Stomach (tissue), 9 donors: ENCODE measurements around the gene MAML1. TPM values are rescaled to one million over a fixed set of nuclear protein-coding genes. Genes with fewer than 3 reads are reported as not detected.

Experiments used
- DNase-seq, 2 donors: peaks; one replicate each; pipeline versions ENCODE4 v3.0.0 to v3.0.0-alpha.2; 2013 to 2019
- H3K27ac ChIP-seq, 5 donors: fragments of 200-600 bp in 4 of 5; sonication (generic) in 4 of 5; one replicate each; pipeline ENCODE4 v1.5.1; 2013 to 2019; ENCODE audit warnings: mild to moderate bottlenecking in 1 of 5, moderate library complexity in 1 of 5
- H3K27me3 ChIP-seq, 3 donors: fragments of 200-600 bp; sonication (generic); one replicate each; pipeline ENCODE4 v1.5.1; 2017 to 2019; ENCODE audit warnings: mixed run types in 1 of 3
- H3K36me3 ChIP-seq, 4 donors: fragments of 200-600 bp; sonication (generic); 1 replicate in 3 of 4; 2 replicates in 1 of 4; pipeline ENCODE4 v1.5.1; 2016 to 2019
- H3K4me1 ChIP-seq, 4 donors: fragments of 200-600 bp; sonication (generic); one replicate each; pipeline ENCODE4 v1.5.1; 2016 to 2019
- H3K4me3 ChIP-seq, 4 donors: fragments of 200-600 bp; sonication (generic) in 3 of 4; one replicate each; pipeline ENCODE4 v1.5.1; 2016 to 2019; ENCODE audit warnings: mild to moderate bottlenecking in 1 of 4
- H3K9me3 ChIP-seq, 4 donors: fragments of 200-600 bp; sonication (generic); one replicate each; pipeline ENCODE4 v1.5.1; 2016 to 2019
- EP300 ChIP-seq: sonication (generic); formaldehyde crosslinking; IDR thresholded peaks from one replicate; pipeline ENCODE4 v1.6.1; 2017; ENCODE audit warnings: antibody characterized with exemption
- POLR2A ChIP-seq, 4 donors: fragments of 450-650 bp; IDR thresholded peaks; one replicate each; pipeline ENCODE4 v1.6.1; 2016; ENCODE audit warnings: antibody characterized with exemption in 4 of 4, control low read depth in 2 of 4, mild to moderate bottlenecking in 1 of 4, moderate library complexity in 1 of 4
- POLR2AphosphoS5 ChIP-seq, 3 donors: sonication (generic); formaldehyde crosslinking; IDR thresholded peaks; one replicate each; pipeline ENCODE4 v1.6.1; 2016; ENCODE audit warnings: antibody characterized with exemption in 3 of 3
- WGBS, 5 donors: extraction: QIAGEN DNeasy Blood & Tissue Kit in 3 of 5; methylation state at CpG; one replicate each; pipeline versions ENCODE4 v1.1.5 to v1.1.7; 2013 to 2018; 5-methylcytosine and 5-hydroxymethylcytosine counted together
- intact Hi-C: fragments of 100-400 bp; cut with DNase I; formaldehyde crosslinking; loops from one replicate; pipeline ENCODE4 v1.15.1; 2023; ENCODE audit warnings: low total_unique reads
- polyA plus RNA-seq, 3 donors: library from polyadenylated mRNA; stranded (reverse); fragments of 200-250 nt; gene quantifications; one replicate each; pipeline ENCODE4 v1.2.3, GENCODE V29; 2013
- total RNA-seq, 5 donors: library from RNA; depleted of rRNA; stranded (reverse); fragments of >200 nt; gene quantifications; one replicate each; pipeline versions ENCODE4 v1.1.0 to v1.2.3, GENCODE V29; 2014 to 2016
- TF ChIP-seq, protein P1 (sequence below), 7 experiments: fragments of 450-650 bp in 4 of 7; fragments of 200-600 bp in 3 of 7; sonication (generic) in 3 of 7; IDR thresholded peaks; one replicate each; pipeline ENCODE4 v1.5.1; 2016 to 2019; ENCODE audit warnings: antibody characterized with exemption in 7 of 7, control low read depth in 2 of 7, mild to moderate bottlenecking in 1 of 7
- donor health status: healthy with polysubstance abuse.
- donor health status: Bipolar disorder and iron deficiency.
- donor health status: healthy.

The MAML1 gene
- total and polyA plus RNA-seq, 8 donors, result 5.8 to 26.8 (median 12.2) TPM

DNA sequence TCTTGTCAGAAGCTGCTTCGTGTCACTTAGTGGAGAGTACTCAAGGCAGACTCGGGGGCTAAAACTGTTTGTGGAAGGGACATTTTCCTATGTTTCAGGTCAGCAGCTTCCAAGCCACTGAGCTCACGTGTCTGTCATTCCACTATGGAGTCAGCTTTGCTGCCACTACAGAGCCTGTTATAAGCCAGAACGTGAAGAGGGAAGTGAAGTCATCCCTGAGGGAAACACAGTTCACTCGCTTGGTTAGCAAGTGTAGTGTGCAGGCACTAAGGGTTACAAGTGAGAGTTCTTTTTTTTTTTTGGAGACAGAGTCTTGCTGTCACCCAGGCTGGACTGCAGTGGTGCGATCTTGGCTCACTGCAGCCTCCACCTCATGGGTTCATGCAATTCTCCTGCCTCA lies 36.6 kb downstream of the MAML1 start:
- 80 to 91% (median 86%) methylated on average over 6 of the region's 6 CpGs for WGBS, 5 donors
- TF ChIP-seq POLR2A (IDR thresholded peaks at IDR 0.05), result no peak
- no peak for TF ChIP-seq POLR2AphosphoS5 (IDR thresholded peaks at IDR 0.05)
- TF ChIP-seq, protein P1, sequence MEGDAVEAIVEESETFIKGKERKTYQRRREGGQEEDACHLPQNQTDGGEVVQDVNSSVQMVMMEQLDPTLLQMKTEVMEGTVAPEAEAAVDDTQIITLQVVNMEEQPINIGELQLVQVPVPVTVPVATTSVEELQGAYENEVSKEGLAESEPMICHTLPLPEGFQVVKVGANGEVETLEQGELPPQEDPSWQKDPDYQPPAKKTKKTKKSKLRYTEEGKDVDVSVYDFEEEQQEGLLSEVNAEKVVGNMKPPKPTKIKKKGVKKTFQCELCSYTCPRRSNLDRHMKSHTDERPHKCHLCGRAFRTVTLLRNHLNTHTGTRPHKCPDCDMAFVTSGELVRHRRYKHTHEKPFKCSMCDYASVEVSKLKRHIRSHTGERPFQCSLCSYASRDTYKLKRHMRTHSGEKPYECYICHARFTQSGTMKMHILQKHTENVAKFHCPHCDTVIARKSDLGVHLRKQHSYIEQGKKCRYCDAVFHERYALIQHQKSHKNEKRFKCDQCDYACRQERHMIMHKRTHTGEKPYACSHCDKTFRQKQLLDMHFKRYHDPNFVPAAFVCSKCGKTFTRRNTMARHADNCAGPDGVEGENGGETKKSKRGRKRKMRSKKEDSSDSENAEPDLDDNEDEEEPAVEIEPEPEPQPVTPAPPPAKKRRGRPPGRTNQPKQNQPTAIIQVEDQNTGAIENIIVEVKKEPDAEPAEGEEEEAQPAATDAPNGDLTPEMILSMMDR (IDR thresholded peaks at IDR 0.05), result no peak
- no peak for TF ChIP-seq EP300
- H3K27ac ChIP-seq, result no peak overlapping the region
- intact Hi-C loops, result no loop called here
- DNase-seq, result no peak
- peaks cover 67 to 91% (median 86%) of the 10 kb centered on the region in 4 donors for H3K36me3 ChIP-seq
- peaks cover 15 to 49% (median 31%) of the 10 kb centered on the region in 4 donors for H3K4me1 ChIP-seq
- H3K27me3 ChIP-seq, result no peaks in the 10 kb centered on the region
- no peaks in the 10 kb centered on the region for H3K9me3 ChIP-seq
- H3K4me3 ChIP-seq, result no peak overlapping the region

DNA sequence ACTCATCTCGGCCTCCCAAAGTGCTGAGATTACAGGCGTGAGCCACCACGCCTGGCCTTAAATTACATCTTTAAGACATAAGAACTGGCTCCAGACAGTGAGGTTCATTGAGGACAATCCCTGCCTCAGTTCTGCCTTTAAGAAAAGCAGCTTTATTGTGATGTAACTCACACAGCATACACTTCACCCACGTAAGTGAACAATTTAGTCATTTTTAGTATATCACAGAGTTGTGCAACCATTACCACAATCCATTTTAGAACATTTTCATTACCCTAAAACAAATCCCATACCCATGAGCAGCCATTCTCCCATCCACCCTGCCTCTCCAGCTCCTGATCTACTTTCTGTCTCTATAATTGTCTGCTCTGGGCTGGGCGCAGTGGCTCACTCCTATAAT lies 37.2 kb downstream of the MAML1 start:
- H3K36me3 ChIP-seq, result peaks cover 72 to 96% (median 91%) of the 10 kb centered on the region in 4 donors

DNA sequence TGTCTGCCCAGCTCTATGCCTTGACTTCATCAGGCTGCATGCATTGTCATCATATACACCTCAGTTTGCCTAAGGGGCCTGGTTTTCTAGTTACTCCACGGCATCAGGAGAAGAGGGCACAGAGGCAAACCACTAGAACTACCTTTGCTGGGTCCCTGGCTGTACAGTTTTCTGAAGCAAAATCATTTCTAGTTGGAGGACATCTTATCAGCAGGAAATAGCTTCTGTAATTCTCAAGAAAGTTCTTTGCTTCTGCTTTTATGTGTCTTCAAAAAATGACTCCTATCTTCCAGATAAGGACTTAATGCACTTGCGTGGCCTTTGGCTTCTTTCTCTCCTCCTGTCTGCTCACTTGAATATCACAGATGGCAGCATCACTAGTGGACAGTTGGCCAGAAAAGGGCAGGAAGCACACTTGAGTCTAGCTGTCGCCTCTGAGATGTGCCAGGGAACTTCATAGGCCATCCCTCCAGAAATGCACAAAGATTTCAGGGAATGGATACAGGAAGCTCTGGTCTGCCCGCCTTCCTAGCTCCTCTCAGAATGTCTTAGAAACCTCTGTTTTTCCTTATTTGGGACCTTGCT lies 38.8 kb downstream of the MAML1 start:
- Histone ChIP-seq H3K27me3 (no peaks in the 10 kb centered on the region), H3K27ac (no peak overlapping the region), H3K36me3 (peaks cover 75 to 98% (median 94%) of the 10 kb centered on the region in 4 donors), H3K4me3 (no peak overlapping the region), H3K9me3 (no peaks in the 10 kb centered on the region), H3K4me1 (peaks cover 0 to 28% (median 13%) of the 10 kb centered on the region in 4 donors)
- 81 to 95% (median 90%) methylated on average over 4 of the region's 4 CpGs for WGBS, 5 donors
- no peak for TF ChIP-seq POLR2AphosphoS5 (IDR thresholded peaks at IDR 0.05)
- TF ChIP-seq EP300, result no peak
- TF ChIP-seq POLR2A (IDR thresholded peaks at IDR 0.05), result no peak
- TF ChIP-seq, protein P1 (IDR thresholded peaks at IDR 0.05), result no peak
- no peak for DNase-seq
- intact Hi-C loops, result no loop called here

More for the DNA sequence above, 37.2 kb downstream of the MAML1 start:
- WGBS, 5 donors, result 87 to 92% (median 90%) methylated on average over 5 of the region's 5 CpGs
- no peaks in the 10 kb centered on the region for H3K27me3 ChIP-seq
- no peak for DNase-seq
- H3K4me1 ChIP-seq, result peaks cover 12 to 44% (median 28%) of the 10 kb centered on the region in 4 donors
- no peaks in the 10 kb centered on the region for H3K9me3 ChIP-seq
- H3K4me3 ChIP-seq, result no peak overlapping the region
- H3K27ac ChIP-seq, result no peak overlapping the region
- TF ChIP-seq EP300 (no peak), POLR2A (IDR thresholded peaks at IDR 0.05) (no peak), POLR2AphosphoS5 (IDR thresholded peaks at IDR 0.05) (no peak)
- TF ChIP-seq, protein P1 (IDR thresholded peaks at IDR 0.05), result no peak
- intact Hi-C loops, result no loop called here

DNA sequence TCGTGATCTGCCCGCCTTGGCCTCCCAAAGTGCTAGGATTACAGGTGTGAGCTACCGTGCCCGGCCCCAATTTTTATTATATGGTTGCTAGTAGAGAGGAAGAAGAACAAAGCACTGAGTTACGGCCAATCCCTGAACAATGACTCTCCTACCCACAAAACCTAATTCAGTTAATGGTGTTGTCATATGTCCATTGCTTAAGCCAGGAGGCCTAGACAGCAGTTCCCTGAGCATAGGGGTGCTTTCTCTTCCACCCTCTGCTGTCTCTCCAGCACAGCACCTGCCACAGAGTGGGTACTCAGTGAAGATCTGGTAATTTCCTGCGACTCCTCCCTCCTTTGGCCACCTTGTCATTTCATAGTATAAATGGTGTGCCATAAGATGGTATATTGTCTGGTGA lies 39.7 kb downstream of the MAML1 start:
- intact Hi-C loops, result no loop called here
- peaks cover 77 to 99% (median 96%) of the 10 kb centered on the region in 4 donors for H3K36me3 ChIP-seq
- WGBS, 5 donors, result 90 to 97% (median 96%) methylated on average over 6 of the region's 6 CpGs

More for the DNA sequence above, 39.7 kb downstream of the MAML1 start:
- Histone ChIP-seq H3K27ac (no peak overlapping the region), H3K4me1 (peaks cover 0 to 24% (median 8%) of the 10 kb centered on the region in 4 donors), H3K4me3 (no peak overlapping the region), H3K27me3 (no peaks in the 10 kb centered on the region), H3K9me3 (no peaks in the 10 kb centered on the region)
- no peak for DNase-seq
- no peak for TF ChIP-seq POLR2A (IDR thresholded peaks at IDR 0.05)
- TF ChIP-seq, protein P1 (IDR thresholded peaks at IDR 0.05), result no peak
- no peak for TF ChIP-seq POLR2AphosphoS5 (IDR thresholded peaks at IDR 0.05)
- TF ChIP-seq EP300, result no peak
